GM19025 (cell line): ENCODE measurements around the gene ATP10D.
A peak's percentile ranks its signal among the peaks of the same experiment; 100 is the strongest.

Experiments
- ATAC-seq: cut with Tn5 transposase; IDR thresholded peaks from one replicate; pipeline ENCODE4 v1.9.1; 2021; ENCODE audit warnings: mild to moderate bottlenecking, low read depth, moderate library complexity; ENCODE audit not compliant: unreplicated experiment

Gene ATP10D

GRCh38 chr4:47485047-47485692 is at the start of gene ATP10D:
Gene ATP10D (plus strand): TSS chr4:47485275. CDS start chr4:47512541, 27,266 bp downstream.
- ATAC-seq: peak; percentile 98

DNA sequence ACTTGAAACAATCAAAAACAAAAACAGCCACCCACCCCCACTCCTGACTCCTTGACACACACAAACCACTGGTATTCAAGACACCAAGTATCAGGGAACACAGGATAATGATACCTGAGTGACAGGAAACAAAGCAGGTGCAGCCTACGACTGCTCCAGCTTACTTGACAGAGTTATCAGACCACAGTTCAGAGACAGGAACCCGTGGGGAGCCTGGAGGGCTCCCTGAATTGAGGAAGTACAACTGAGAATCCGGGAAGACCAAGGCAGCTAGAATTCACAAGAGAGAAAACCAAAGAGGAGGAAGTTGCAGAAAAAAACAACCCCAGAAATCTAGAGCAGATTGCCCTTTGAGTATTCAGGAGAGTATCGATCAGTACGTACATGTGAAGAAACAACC is 42.1 kb upstream of the ATP10D start:
- no peak for ATAC-seq

DNA sequence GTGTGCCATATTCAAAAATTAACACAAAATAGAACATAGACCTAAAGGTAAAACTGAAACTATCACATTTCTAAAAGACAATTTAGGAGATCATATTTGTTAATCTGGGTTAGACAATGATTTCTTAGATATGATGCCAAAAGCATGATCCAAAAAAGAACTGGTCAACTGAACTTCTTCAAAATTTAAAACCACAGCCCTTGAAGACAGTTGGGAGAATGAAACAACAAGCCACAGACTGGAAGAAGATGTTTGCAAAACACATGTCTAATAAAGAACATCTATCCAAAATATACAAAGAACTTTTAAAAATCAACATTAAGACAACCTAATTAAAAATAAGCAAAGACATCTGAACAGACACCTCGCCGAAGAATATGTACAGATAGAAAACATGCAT is 41.0 kb upstream of the ATP10D start:
- ATAC-seq: no peak

DNA sequence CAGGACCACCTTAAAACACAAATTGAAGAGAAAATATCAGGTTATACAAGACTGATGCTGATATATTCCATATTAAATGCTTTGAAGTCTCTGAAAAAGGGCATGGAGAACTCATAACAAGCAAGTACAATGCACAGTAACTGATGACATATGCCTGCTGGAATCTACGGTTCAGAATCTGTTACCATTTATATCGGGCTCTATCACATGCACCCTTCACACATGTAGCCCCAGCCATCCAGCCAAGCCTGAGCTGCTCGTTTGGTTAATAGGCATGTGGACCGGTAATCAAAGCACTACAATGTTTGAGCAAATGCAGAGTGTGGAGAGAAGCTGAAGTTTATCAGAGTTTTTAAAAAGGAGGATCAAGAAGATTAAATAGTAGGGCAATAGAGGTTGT is 33.4 kb upstream of the ATP10D start:
- no peak for ATAC-seq

DNA sequence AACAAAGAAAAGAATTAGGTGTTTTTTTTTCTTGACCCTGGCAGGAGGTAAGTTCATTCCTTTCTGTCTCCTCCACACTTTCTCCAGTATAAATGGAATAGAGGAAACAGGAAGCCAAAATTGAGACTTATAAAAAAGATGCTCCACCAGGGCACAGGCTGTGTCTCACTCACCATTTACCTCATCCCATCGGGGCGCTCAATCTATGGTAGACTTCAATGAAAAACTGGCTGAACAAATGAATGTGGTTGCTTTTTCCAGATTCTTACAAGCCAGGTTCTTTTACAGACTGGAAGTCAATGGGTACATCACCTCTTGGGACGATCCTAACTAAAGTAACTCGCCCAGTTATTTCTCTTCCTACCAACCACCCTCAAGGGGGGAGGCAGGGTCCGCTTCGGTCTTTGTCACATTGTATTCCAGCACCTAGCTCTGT is 22.3 kb upstream of the ATP10D start:
- ATAC-seq: peak; percentile 0

GRCh38 chr4:47463235-47463956 is 21.7 kb upstream of the ATP10D start, which contains the start of gene COMMD8:
Gene COMMD8 (minus strand): TSS chr4:47463702. CDS start chr4:47463651, 51 bp downstream.
- peak; percentile 91 for ATAC-seq

- no peak for ATAC-seq
These were observed 20.1 kb upstream of the ATP10D start for GRCh38 chr4:47465004-47465403.

DNA sequence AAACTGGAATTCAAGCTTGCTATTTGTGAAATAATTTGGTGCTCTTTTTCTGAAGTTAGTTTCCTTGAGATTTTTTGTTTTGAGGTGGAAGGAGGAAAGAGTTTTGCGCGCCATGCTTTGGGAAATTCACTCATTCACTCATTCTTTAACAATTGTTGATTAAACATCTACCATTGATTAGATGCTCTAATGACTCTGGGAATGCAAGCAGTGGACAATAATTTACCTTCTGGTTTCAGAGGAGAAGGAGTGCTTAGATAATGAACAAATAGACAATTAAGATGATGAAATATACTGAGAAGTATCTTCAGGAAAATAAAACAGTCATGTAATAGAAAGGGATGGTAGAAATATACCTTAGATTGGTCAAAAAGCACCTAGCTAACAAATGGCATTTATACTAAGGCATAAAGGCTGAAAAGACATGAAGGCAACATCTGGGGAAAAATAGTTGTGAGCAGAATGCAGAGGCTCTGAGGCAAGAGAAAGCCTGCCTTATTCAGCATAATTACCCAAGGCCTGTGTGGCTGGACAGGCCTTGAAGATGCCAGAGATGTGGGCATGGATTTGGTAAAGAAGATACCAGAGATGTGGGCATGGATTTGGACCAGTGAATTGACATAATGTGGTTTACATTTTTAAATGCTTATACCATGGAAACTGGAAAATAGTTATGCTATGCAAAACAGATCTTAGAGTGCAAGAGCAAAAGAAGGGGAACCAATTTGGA is 18.9 kb upstream of the ATP10D start:
- no peak for ATAC-seq

DNA sequence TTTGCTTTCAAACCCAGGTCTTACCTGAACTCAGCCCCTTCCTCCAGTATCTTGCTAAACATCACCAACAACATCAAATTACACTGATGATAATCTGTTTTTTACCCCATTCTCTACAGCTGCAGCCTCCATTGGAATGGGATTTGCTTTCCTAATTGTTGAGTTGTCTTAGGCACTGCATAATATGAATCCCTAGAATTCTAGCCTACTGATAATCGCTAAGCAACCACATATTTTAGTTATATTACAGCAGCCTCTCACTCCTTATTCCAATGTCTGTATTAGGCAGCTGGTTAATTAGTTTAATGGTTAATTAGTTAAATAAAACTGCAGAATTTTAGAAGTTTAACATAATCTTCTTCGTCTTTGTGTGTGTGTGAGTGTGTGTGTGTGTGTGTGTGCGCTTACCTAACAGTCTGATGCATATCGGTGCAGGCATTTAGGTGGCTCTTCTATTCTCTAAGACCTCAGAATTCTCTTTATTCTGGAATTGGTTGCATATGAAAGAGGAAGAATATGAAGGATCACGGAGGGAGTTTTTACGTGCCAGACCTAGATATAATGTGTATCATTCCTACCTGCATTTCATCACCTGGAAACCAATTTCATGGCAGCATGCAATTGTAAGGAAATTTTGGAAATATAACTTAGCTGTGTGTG is 16.2 kb upstream of the ATP10D start:
- ATAC-seq: no peak

GRCh38 chr4:47469951-47470350 is 15.1 kb upstream of the ATP10D start:
- no peak for ATAC-seq

GRCh38 chr4:47471064-47471463 is 14.0 kb upstream of the ATP10D start:
- ATAC-seq: no peak

DNA sequence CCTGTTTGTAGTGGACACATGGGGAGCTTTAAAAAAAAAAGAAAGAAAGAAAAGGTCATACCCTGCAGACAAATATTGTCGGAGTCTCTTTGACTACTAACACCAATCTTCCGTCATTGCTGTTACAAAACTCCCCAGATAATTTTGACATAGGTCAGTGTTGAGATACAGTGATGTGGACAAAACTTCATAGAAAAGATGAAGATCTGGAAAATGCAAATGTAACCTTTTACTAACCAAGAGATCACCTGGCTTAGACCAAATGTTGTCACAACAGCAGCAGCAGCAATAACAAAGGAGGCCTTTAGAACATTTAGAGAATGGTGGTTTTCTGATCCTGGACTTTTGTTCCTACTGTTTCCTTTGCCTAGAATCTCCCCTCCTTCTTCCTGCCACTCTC is 13.5 kb upstream of the ATP10D start:
- no peak for ATAC-seq

DNA sequence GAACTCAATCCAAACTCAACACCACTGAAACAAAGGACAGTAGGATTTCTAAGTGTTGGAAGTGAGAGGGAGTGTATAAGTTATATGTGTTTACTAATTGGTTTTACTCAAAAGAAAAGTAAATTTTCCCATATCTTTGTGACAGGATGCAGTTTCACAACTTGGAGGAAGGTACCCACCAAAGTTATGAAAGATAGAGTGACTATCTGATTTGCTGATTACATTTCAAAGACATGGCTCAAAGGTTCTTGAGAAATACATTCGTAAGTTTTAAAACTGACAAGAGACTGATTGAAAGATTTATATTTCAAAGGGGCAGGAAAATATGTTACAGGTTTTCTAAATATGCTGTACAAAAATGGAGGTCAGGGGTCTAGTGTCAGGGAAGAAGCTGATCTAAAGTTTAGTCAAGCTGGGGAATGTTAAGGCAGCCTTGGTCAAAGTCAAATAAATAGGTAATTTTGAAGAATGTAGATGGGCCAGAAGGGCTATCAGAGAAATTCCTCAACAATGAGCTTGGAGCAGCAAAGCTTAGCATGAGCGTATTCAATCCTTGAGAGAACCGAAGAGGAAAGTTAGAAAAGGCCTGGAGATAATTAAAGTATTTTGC is 11.8 kb upstream of the ATP10D start:
- ATAC-seq: no peak

DNA sequence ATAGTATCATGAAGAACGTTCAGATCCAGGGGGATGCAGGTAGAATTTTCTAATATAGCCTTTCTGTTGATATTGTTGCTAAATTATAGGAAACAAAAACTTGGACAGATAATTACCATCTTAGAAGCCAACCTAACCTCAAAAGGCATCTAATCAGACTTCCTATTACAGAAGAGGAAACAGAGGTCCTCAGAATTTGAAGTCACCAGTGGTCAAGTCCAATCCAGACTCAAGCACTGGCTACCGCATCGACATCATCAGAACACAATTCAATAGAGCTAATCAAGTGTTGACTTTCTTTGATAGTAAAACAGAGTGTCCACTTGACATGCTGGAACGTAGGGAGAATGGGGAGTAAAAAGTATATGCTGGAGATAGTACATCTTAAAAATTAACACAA is 10.3 kb upstream of the ATP10D start:
- no peak for ATAC-seq

DNA sequence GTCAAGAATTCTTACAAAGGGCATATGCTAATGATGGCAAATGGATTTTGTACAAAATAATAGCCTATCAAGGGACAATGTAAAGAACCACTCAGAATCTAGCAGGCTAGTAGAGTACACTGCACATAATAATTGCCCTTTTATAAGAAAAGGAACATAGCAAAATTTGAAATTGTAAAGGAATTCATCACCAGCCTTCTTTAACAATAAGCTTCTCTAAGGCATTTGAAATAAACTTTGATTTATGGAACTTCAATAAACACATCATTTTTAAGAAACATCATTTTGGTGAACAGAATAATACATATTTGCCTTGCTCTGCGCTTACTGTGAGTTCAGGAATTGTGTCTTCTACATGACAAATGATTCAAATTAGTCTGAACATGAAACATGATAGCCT is 9.7 kb upstream of the ATP10D start:
- no peak for ATAC-seq

GRCh38 chr4:47478804-47479203 is 6.3 kb upstream of the ATP10D start:
- ATAC-seq: no peak

- ATAC-seq: no peak
These were observed 2.7 kb upstream of the ATP10D start for GRCh38 chr4:47482326-47482725.

- ATAC-seq: no peak
These were observed 1.3 kb upstream of the ATP10D start for GRCh38 chr4:47483745-47484144.

DNA sequence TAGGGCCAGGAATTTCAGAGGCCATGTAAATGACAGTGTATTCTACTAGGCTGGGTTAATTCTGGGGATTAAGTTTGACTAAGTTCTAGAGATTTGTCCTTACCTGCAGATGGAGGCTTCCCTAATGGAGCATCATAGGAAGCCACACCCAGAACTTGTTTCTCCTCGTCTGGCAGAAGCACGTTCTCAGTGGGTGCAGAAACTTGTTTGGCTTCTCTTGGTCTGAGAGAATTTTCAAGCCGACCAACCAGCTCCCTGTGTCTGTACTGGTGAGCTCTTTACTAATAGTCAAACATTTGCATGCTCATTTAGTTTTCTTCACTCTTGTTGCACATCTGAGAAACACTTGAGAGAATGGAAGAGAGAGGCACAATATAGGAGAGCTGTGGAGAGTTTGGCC is 907 bp upstream of the ATP10D start:
- ATAC-seq: peak; percentile 20

- no peak for ATAC-seq
These were observed 693 bp downstream of the ATP10D start for GRCh38 chr4:47485768-47486167.
